Renal cortex interstitium (tissue), 15 donors: ENCODE measurements around the gene METAP2. TPM values are rescaled to one million over a fixed set of nuclear protein-coding genes. Genes with fewer than 3 reads are reported as not detected.
"Not testable (repeated sequence)": the region's sequence is repeated elsewhere in the genome, so short reads cannot be mapped to it uniquely, and the experiment has no call there.

Experiments used
- DNase-seq, 11 donors: peaks; one replicate each; pipeline ENCODE4 v3.0.0-alpha.2; 2013; ENCODE audit warnings: low read depth in 9 of 11, low spot score in 4 of 11; ENCODE audit errors: extremely low read depth in 1 of 11
- long read RNA-seq, 16 experiments: transcript quantifications; one replicate each; lab custom pipeline, GENCODE V29; 2026
- polyA plus RNA-seq, 3 donors: library from polyadenylated mRNA; unstranded; fragments of 120-200 nt; gene quantifications; one replicate each; pipeline ENCODE4 v1.2.1, GENCODE V29; 2013; ENCODE audit not compliant: insufficient read length in 3 of 3

The METAP2 gene
- polyA plus RNA-seq: 100 to 1,000 TPM; 111 to 135 (median 117) TPM
- long read RNA-seq, donor 1, transcript METAP2-206 (2 exons, 388 nt): minor isoform, 5 of 81 reads
- long read RNA-seq, donor 1, transcript METAP2-202 (11 exons, 3,601 nt): major isoform, 17 of 81 reads
- long read RNA-seq, donor 1, partial matches to known transcripts: 56 of 81 reads
- long read RNA-seq, donor 1, other reads (novel, unspliced or antisense): 0 of 81 reads
- long read RNA-seq, donor 2, transcript METAP2-202 (11 exons, 3,601 nt): major isoform, 12 of 47 reads
- long read RNA-seq, donor 2, partial matches to known transcripts: 32 of 47 reads
- long read RNA-seq, donor 2, other reads (novel, unspliced or antisense): 0 of 47 reads
- long read RNA-seq, donor 3, transcript METAP2-202 (11 exons, 3,601 nt): major isoform, 38 of 97 reads
- long read RNA-seq, donor 3, transcript METAP2-210 (11 exons, 1,874 nt): minor isoform, 5 of 97 reads
- long read RNA-seq, donor 3, partial matches to known transcripts: 53 of 97 reads
- long read RNA-seq, donor 3, other reads (novel, unspliced or antisense): 0 of 97 reads
- long read RNA-seq, donor 4, transcript METAP2-202 (11 exons, 3,601 nt): major isoform, 17 of 40 reads
- long read RNA-seq, donor 4, partial matches to known transcripts: 23 of 40 reads
- long read RNA-seq, donor 4, other reads (novel, unspliced or antisense): 0 of 40 reads
- long read RNA-seq, donor 5: 0 reads
- long read RNA-seq, donor 6, transcript METAP2-202 (11 exons, 3,601 nt): major isoform, 14 of 47 reads
- long read RNA-seq, donor 6, partial matches to known transcripts: 30 of 47 reads
- long read RNA-seq, donor 6, other reads (novel, unspliced or antisense): 0 of 47 reads
- long read RNA-seq, donor 7, transcript METAP2-202 (11 exons, 3,601 nt): major isoform, 21 of 47 reads
- long read RNA-seq, donor 7, partial matches to known transcripts: 22 of 47 reads
- long read RNA-seq, donor 7, other reads (novel, unspliced or antisense): 0 of 47 reads
- long read RNA-seq, donor 8, transcript METAP2-210 (11 exons, 1,874 nt): minor isoform, 9 of 117 reads
- long read RNA-seq, donor 8, transcript METAP2-202 (11 exons, 3,601 nt): major isoform, 16 of 117 reads
- long read RNA-seq, donor 8, partial matches to known transcripts: 90 of 117 reads
- long read RNA-seq, donor 8, other reads (novel, unspliced or antisense): 0 of 117 reads
- long read RNA-seq, donor 9, transcript METAP2-202 (11 exons, 3,601 nt): major isoform, 14 of 44 reads
- long read RNA-seq, donor 9, transcript METAP2-210 (11 exons, 1,874 nt): minor isoform, 6 of 44 reads
- long read RNA-seq, donor 9, partial matches to known transcripts: 23 of 44 reads
- long read RNA-seq, donor 9, other reads (novel, unspliced or antisense): 0 of 44 reads
- long read RNA-seq, donor 10, transcript METAP2-206 (2 exons, 388 nt): minor isoform, 5 of 46 reads
- long read RNA-seq, donor 10, transcript METAP2-202 (11 exons, 3,601 nt): major isoform, 23 of 46 reads
- long read RNA-seq, donor 10, partial matches to known transcripts: 15 of 46 reads
- long read RNA-seq, donor 10, other reads (novel, unspliced or antisense): 0 of 46 reads
- long read RNA-seq, donor 11, transcript METAP2-202 (11 exons, 3,601 nt): major isoform, 17 of 26 reads
- long read RNA-seq, donor 11, partial matches to known transcripts: 7 of 26 reads
- long read RNA-seq, donor 11, other reads (novel, unspliced or antisense): 0 of 26 reads
- long read RNA-seq, donor 12, transcript METAP2-202 (11 exons, 3,601 nt): major isoform, 9 of 27 reads
- long read RNA-seq, donor 12, partial matches to known transcripts: 11 of 27 reads
- long read RNA-seq, donor 12, other reads (novel, unspliced or antisense): 0 of 27 reads
- long read RNA-seq, donor 13: 0 reads
- long read RNA-seq, donor 14, transcript METAP2-210 (11 exons, 1,874 nt): minor isoform, 5 of 38 reads
- long read RNA-seq, donor 14, transcript METAP2-202 (11 exons, 3,601 nt): major isoform, 15 of 38 reads
- long read RNA-seq, donor 14, partial matches to known transcripts: 17 of 38 reads
- long read RNA-seq, donor 14, other reads (novel, unspliced or antisense): 0 of 38 reads
- long read RNA-seq, donor 15, transcript METAP2-202 (11 exons, 3,601 nt): major isoform, 9 of 9 reads
- long read RNA-seq, donor 15, partial matches to known transcripts: 0 of 9 reads
- long read RNA-seq, donor 15, other reads (novel, unspliced or antisense): 0 of 9 reads
- long read RNA-seq, donor 16, transcript METAP2-210 (11 exons, 1,874 nt): minor isoform, 7 of 106 reads
- long read RNA-seq, donor 16, transcript METAP2-202 (11 exons, 3,601 nt): major isoform, 48 of 106 reads
- long read RNA-seq, donor 16, partial matches to known transcripts: 50 of 106 reads
- long read RNA-seq, donor 16, other reads (novel, unspliced or antisense): 0 of 106 reads

GRCh38 chr12:95473884-95474659 is at the start of gene METAP2:
Gene METAP2, plus strand, starts transcription at chr12:95474152. Its CDS starts 28 bp downstream, at chr12:95474180.
- peak; percentile 83 to 96 (median 91) for DNase-seq

- no peak for DNase-seq
These were observed 49.5 kb upstream of the METAP2 start for GRCh38 chr12:95424271-95424994.

GRCh38 chr12:95429172-95429510 is 44.8 kb upstream of the METAP2 start:
- no peak for DNase-seq

- DNase-seq: no peak
These were observed 42.8 kb upstream of the METAP2 start for GRCh38 chr12:95431120-95431519.

GRCh38 chr12:95435355-95435754 is 38.6 kb upstream of the METAP2 start:
- no peak for DNase-seq

- DNase-seq: no peak
These were observed 36.4 kb upstream of the METAP2 start for GRCh38 chr12:95437565-95437964.

- no peak for DNase-seq
These were observed 34.3 kb upstream of the METAP2 start for GRCh38 chr12:95439461-95440230.

GRCh38 chr12:95440401-95440800 is 33.6 kb upstream of the METAP2 start:
- no peak for DNase-seq

GRCh38 chr12:95443459-95443858 is 30.5 kb upstream of the METAP2 start:
- no peak for DNase-seq

GRCh38 chr12:95445099-95445498 is 28.9 kb upstream of the METAP2 start:
- DNase-seq: not testable (repeated sequence)

- DNase-seq: no peak
These were observed 28.0 kb upstream of the METAP2 start for GRCh38 chr12:95445884-95446505.

GRCh38 chr12:95446506-95446900 is 27.4 kb upstream of the METAP2 start:
- DNase-seq: peak in 8 of 11 donors; percentile 13 to 34 (median 32)

- not testable (repeated sequence) for DNase-seq
These were observed 24.3 kb upstream of the METAP2 start for GRCh38 chr12:95449656-95450055.

- not testable (repeated sequence) for DNase-seq
These were observed 21.5 kb upstream of the METAP2 start for GRCh38 chr12:95452501-95452900.
